GM19328 (cell line): ENCODE data around the gene TRIM14.
"Not testable (repeated sequence)": the region's sequence is repeated elsewhere in the genome, so short reads cannot be mapped to it uniquely, and the experiment has no call there.

Experiments used
- ATAC-seq: cut with Tn5 transposase; IDR thresholded peaks from one replicate; pipeline ENCODE4 v1.9.1; 2021; ENCODE audit warnings: mild to moderate bottlenecking, moderate library complexity; ENCODE audit not compliant: unreplicated experiment

The TRIM14 gene

GRCh38 chr9:98142182-98142907 lies 23.3 kb upstream of the TRIM14 start:
- no peak for ATAC-seq

DNA sequence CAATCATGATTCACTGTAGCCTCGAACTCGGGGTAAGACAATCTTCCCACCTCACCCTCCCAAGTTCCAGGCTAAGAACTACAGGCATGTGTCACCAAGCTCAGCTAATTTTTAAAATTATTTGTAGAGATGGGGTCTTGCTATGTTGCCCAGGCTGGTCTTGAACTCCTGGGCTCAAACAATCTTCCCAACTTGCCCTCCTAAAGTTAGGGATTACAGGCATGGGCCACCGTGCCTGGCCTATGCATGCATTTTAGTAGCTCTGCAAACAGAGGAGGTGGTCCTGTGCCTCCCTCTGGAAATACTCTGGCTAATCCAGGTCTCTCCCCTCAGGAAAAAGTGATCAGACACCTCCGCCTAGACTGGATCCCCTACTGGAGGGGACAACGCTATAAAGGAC lies 21.5 kb upstream of the TRIM14 start:
- no peak for ATAC-seq

- ATAC-seq, result no peak
Measured at GRCh38 chr9:98136489-98136888, 17.5 kb upstream of the TRIM14 start.

DNA sequence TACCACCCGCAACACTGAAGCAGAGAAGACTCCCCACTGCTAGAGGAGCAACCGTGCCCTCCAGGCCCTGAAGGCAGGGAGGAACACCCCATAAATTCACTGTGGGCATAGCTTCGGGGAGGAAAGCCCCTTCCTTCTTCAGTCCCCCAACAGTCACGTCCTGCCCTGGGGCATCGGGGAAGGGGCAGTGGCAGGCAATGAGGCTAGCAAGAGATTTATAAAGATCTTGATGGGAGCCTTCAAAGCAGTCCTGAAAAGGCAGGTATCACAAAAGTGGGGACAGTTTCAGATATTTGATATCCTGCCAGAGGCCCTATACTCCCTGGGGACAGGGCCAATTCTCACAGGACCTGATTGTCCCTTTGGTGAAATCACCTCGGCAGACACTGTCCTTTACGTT lies 16.9 kb upstream of the TRIM14 start:
- ATAC-seq, result no peak

DNA sequence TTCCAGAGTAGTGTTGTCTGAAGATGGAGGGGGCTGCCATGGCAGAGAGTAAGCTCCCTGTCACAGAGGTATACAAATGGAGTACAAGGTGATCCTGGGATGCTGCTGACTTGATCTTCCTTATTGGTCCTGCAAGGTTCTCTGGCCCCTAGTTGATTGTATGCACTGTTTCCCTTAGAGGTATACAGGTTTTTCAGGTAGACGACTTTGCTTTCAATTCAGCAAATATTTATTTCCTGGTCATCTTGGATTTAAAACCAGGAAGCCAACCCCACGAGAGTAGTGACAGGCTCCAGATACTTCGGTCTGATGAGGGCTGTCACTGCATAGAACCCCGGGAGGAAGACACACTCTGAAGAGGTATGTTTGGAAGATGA lies 16.5 kb upstream of the TRIM14 start:
- no peak for ATAC-seq

DNA sequence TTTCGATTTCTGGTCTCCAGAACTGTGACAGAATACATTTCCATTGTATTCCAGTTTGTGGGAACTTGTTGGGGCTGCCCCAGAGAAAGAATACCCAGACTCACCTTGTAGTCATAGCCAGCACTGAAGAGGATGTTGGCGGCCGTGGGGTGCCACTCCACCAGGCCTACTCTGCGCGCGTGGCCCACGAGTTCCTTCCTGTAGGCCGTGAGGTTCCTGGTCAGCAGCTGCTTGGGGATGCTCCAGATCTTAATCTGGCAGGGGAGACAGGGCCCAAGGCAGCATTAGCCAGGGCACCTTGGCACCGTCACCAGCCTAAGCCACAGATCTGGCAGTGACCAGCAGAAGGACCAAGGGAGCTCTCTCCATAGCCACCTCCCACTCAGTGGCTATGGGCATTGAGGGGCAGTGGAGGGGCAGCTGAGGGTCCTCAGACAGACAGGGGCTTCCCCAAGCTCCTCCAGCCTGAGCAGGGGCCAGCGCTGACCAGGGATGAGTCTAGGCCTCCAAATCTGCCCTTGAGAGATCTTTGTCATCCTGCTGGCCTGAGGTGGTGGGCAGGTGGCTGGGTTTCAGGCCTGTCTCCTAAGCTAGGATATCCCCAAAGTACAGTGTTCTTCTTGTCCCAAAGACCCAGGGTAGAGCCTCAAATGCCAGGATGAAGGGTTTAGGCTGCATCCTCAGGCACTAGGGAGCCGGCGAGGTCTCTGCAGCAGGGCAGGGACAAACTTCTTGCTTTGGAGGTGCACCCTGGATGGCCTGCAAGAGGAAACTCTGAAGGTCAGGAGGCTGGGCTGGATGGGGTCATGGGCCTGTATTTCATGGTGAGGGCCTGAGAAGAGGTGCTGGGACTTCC lies 15.9 kb upstream of the TRIM14 start:
- ATAC-seq, result no peak

- no peak for ATAC-seq
Measured at GRCh38 chr9:98132806-98133631, 14.0 kb upstream of the TRIM14 start.

GRCh38 chr9:98132158-98132557 lies 13.1 kb upstream of the TRIM14 start:
- no peak for ATAC-seq

GRCh38 chr9:98130576-98131228 lies 11.7 kb upstream of the TRIM14 start:
- no peak for ATAC-seq

GRCh38 chr9:98130060-98130459 lies 11.0 kb upstream of the TRIM14 start:
- not testable (repeated sequence) for ATAC-seq

GRCh38 chr9:98129451-98129881 lies 10.4 kb upstream of the TRIM14 start:
- peak; percentile 88 for ATAC-seq

GRCh38 chr9:98128316-98128715 lies 9.3 kb upstream of the TRIM14 start:
- ATAC-seq, result no peak

- ATAC-seq, result no peak
Measured at GRCh38 chr9:98127226-98127625, 8.2 kb upstream of the TRIM14 start.

DNA sequence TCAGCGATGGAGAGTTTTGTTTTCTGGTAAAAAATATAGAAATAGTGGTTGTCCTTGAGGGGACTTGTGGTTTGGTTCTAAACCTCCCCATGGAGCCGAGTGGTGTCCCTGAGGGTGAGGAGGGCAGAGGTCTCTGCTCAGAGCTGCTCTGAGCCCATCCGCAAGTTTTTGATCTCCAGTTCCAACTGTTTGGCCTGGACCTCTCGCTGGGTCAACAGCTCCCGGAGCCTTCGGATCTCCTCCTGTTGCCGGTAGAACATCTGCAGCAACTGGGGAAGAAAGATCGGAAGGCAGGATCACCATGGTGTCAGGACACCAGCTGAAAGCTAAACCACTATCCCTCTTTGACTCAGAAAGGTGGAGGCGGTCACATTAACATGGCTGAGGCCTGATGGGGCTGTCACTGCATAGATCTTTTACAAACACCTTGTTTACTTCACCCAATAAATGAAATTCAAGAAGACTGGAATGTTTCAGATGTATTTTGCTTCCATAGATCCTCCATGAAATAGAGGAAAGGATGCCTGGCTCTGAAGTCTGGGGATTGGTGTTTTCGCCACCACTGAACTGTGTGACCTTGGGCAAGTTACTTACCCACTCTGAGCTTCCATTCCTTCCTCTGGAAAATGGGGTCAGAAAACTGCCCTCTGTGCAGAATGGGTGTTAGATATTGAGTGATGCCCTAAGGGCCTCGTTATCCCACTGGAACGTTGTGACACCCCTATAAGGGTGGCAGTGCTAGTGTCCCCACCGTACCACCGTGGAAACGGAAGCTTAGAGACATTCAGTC lies 5.8 kb upstream of the TRIM14 start:
- no peak for ATAC-seq

DNA sequence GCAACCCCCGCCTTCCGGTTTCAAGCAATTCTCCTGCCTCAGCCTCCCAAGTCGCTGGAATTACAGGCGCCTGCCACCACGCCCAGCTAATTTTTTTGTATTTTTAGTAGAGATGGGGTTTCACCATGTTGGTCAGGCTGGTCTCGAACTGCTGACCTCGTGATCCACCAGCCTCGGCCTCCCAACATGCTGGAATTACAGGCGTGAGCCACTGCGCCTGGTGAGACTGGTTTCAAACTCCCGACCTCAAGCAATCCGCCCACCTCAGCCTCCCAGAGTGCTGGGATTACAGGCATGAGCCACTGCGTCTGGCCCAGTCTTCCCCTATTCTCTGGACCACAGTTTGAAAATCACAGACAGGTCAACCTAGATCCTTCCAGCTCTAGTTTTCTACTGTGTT lies 5.1 kb upstream of the TRIM14 start:
- ATAC-seq, result not testable (repeated sequence)

- no peak for ATAC-seq
Measured at GRCh38 chr9:98121058-98121457, 2.0 kb upstream of the TRIM14 start.

- ATAC-seq, result no peak
Measured at GRCh38 chr9:98120476-98120875, 1.5 kb upstream of the TRIM14 start.

DNA sequence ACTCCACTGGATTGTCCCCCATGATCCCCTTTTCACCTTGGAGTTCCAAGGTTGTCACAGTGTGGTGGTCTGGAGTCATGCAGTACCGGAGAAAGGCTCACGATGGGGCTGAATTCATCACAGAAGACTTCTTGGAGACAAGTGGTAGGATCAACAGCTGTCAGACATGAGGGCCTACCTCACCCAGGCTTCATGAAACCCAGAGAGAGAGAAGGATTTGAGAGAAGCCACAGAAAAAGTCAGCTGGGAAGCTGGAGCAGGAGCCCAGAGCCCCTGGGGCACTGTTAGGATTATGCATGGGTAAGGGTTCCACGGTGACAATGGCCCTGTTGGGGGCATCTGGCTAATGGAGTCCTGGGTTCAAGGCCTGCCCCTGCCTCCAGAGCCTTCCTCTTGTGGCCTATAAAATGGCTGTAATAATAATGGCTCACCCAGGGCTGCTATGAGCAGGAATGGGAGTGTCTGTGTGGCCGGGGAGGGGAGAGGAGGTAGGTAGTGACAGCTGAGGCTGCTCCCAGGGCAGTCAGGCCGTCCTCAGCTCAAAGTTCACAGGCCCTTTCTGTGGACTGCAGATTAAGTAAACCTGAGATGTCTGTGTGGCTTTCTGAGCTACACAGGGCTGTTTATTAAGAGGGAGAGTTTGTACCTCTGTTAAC lies 910 bp downstream of the TRIM14 start:
- ATAC-seq, result peak; percentile 39

DNA sequence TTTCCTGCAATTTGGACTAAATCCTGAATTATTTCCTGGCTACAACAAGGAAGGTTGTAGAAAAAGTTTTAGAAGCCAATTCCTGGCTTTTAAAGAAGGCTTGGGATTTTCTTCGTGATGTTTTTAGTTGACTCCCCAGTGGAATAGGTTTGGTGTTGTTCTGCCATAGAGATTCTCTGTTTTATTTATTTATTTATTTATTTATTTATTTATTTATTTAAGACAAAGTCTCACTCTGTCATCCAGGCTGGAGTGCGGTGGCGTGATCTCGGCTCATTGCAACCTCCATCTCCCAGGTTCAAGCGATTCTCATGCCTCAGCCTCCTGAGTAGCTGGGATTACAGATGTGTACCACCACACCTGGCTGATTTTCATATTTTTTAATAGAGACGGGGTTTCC lies 1.9 kb downstream of the TRIM14 start:
- ATAC-seq, result not testable (repeated sequence)

- ATAC-seq, result no peak
Measured at GRCh38 chr9:98109052-98109451, 10.0 kb downstream of the TRIM14 start.
